Neural cell (in vitro differentiated cells): ENCODE data around the gene TTPAL. TPM values are rescaled to one million over a fixed set of nuclear protein-coding genes. Genes with fewer than 3 reads are reported as not detected.

Experiments
- H2AFZ ChIP-seq: fragments of 200-600, 300-800 bp; sonication (generic), shearing (Covaris generic); 2 replicates; pipeline ENCODE4 v1.6.0; 2014; ENCODE audit warnings: low read depth, mild to moderate bottlenecking, antibody characterized with exemption, low read length, moderate library complexity
- H3F3A ChIP-seq: fragments of 200-600 bp; shearing (Covaris generic); 2 replicates; pipeline ENCODE4 v1.6.1; 2016; ENCODE audit warnings: mild to moderate bottlenecking, moderate library complexity, mixed read lengths, antibody characterized with exemption, low read length; ENCODE audit not compliant: insufficient read depth, poor library complexity, severe bottlenecking
- H3K27ac ChIP-seq: fragments of 200-600, 300-800 bp; sonication (generic), shearing (Covaris generic); 2 replicates; pipeline ENCODE4 v1.5.1; 2014; ENCODE audit warnings: mild to moderate bottlenecking, low read length, moderate library complexity
- H3K27me3 ChIP-seq: fragments of 300-800, 200-600 bp; sonication (generic), shearing (Covaris generic); 2 replicates; pipeline ENCODE4 v1.6.0; 2014; ENCODE audit warnings: mild to moderate bottlenecking, low read depth, low read length, moderate library complexity; ENCODE audit not compliant: insufficient read depth
- H3K36me3 ChIP-seq: fragments of 300-800, 200-600 bp; sonication (generic), shearing (Covaris generic); 2 replicates; pipeline ENCODE4 v1.5.1; 2014; ENCODE audit warnings: mild to moderate bottlenecking, antibody characterized with exemption, low read length, moderate library complexity; ENCODE audit not compliant: insufficient read depth
- H3K4me2 ChIP-seq: fragments of 300-800, 200-600 bp; sonication (generic), shearing (Covaris generic); 2 replicates; pipeline ENCODE4 v1.6.0; 2014; ENCODE audit warnings: mild to moderate bottlenecking, low read length
- H3K4me3 ChIP-seq: fragments of 300-800, 200-600 bp; sonication (generic), shearing (Covaris generic); 2 replicates; pipeline ENCODE4 v1.5.1; 2014; ENCODE audit warnings: mild to moderate bottlenecking, low read length, moderate library complexity
- H3K79me2 ChIP-seq: fragments of 200-600 bp; shearing (Covaris generic); replicated peaks from 2 replicates; pipeline ENCODE4 v1.6.0; 2014; ENCODE audit warnings: mild to moderate bottlenecking, low read length, moderate library complexity; ENCODE audit not compliant: insufficient read depth
- H3K9ac ChIP-seq: fragments of 300-800, 200-600 bp; sonication (generic), shearing (Covaris generic); 2 replicates; pipeline ENCODE4 v1.6.1; 2016; ENCODE audit warnings: mild to moderate bottlenecking, low read length, mixed read lengths
- H3K9me2 ChIP-seq: fragments of 200-600 bp; shearing (Covaris generic); 2 replicates; pipeline ENCODE4 v1.6.1; 2016; ENCODE audit warnings: mild to moderate bottlenecking, low read length, mixed read lengths; ENCODE audit not compliant: insufficient read depth
- H3K9me3 ChIP-seq: fragments of 200-600, 300-800 bp; sonication (generic), shearing (Covaris generic); 2 replicates; pipeline ENCODE4 v1.6.1; 2016; ENCODE audit warnings: mild to moderate bottlenecking, mixed run types, low read length, moderate library complexity, mixed read lengths
- H4K20me1 ChIP-seq: fragments of 200-600 bp; shearing (Covaris generic); 2 replicates; pipeline ENCODE4 v1.6.1; 2016; ENCODE audit warnings: mild to moderate bottlenecking, mixed run types; ENCODE audit not compliant: insufficient read depth
- CTCF ChIP-seq: fragments of 450-650 bp; IDR thresholded peaks from 2 replicates; pipeline ENCODE4 v1.5.1; 2014; ENCODE audit warnings: antibody characterized with exemption, mild to moderate bottlenecking, moderate library complexity; ENCODE audit not compliant: poor library complexity, severe bottlenecking
- EP300 ChIP-seq: fragments of 450-650 bp; conservative IDR thresholded peaks from 2 replicates; pipeline ENCODE4 v1.6.1; 2014; ENCODE audit warnings: antibody characterized with exemption, mild to moderate bottlenecking, moderate library complexity; ENCODE audit not compliant: poor library complexity, severe bottlenecking
- EZH2 ChIP-seq: fragments of 200-600, 300-800 bp; shearing (Covaris generic), sonication (generic); IDR thresholded peaks from 2 replicates; pipeline ENCODE4 v1.6.1; 2014; ENCODE audit warnings: antibody characterized with exemption, low read length, borderline replicate concordance, mild to moderate bottlenecking; ENCODE audit not compliant: insufficient read depth, poor library complexity, severe bottlenecking
- MXI1 ChIP-seq: fragments of 450-650 bp; conservative IDR thresholded peaks from 2 replicates; pipeline ENCODE4 v1.6.1; 2014; ENCODE audit warnings: antibody characterized with exemption, mild to moderate bottlenecking; ENCODE audit not compliant: poor library complexity, severe bottlenecking
- POLR2AphosphoS5 ChIP-seq: IDR thresholded peaks from 2 replicates; pipeline ENCODE4 v1.6.1; 2012
- RAD21 ChIP-seq: fragments of 450-650 bp; conservative IDR thresholded peaks from 2 replicates; pipeline ENCODE4 v1.6.1; 2014; ENCODE audit warnings: antibody characterized with exemption, mild to moderate bottlenecking, moderate library complexity
- REST ChIP-seq: IDR thresholded peaks from 2 replicates; pipeline ENCODE4 v1.6.1; 2012; ENCODE audit warnings: borderline replicate concordance
- SMC3 ChIP-seq: fragments of 450-650 bp; conservative IDR thresholded peaks from 2 replicates; pipeline ENCODE4 v1.6.1; 2014; ENCODE audit warnings: antibody characterized with exemption, mild to moderate bottlenecking, moderate library complexity; ENCODE audit not compliant: poor library complexity
- TAF1 ChIP-seq: IDR thresholded peaks from 2 replicates; pipeline ENCODE4 v1.6.1; 2012; ENCODE audit warnings: low read depth
- polyA plus RNA-seq: library from polyadenylated mRNA; depleted of rRNA; stranded (reverse); fragments of >200 nt; gene quantifications from 2 replicates; pipeline ENCODE4 v1.2.3, GENCODE V29; 2014

Gene TTPAL
- polyA plus RNA-seq, 1 donor from 2014 or later, result 11.2 TPM

GRCh38 chr20:44454306-44454963 lies 21.2 kb upstream of the TTPAL start:
- Histone ChIP-seq H3K4me3 (no peak overlapping the region), H3K9me3 (no peaks in the 10 kb centered on the region), H3K9me2 (no peaks in the 10 kb centered on the region), H3K27ac (no peak overlapping the region), H3K27me3 (no peaks in the 10 kb centered on the region), H3K36me3 (no peaks in the 10 kb centered on the region), H3K4me2 (no peak overlapping the region), H3F3A (no peaks in the 10 kb centered on the region), H3K9ac (no peak overlapping the region), H3K79me2 (no peaks in the 10 kb centered on the region), H4K20me1 (no peaks in the 10 kb centered on the region), H2AFZ (no peak overlapping the region)
- TF ChIP-seq RAD21 (no peak), TAF1 (no peak), CTCF (no peak), POLR2AphosphoS5 (no peak), EZH2 (no peak), SMC3 (no peak), REST (no peak), MXI1 (no peak), EP300 (no peak)

GRCh38 chr20:44455126-44455525 lies 20.5 kb upstream of the TTPAL start:
- no peaks in the 10 kb centered on the region for H3K36me3 ChIP-seq
- H3K9me2 ChIP-seq, result no peaks in the 10 kb centered on the region
- no peaks in the 10 kb centered on the region for H3F3A ChIP-seq
- H3K9me3 ChIP-seq, result no peaks in the 10 kb centered on the region
- no peak for TF ChIP-seq MXI1
- no peak for TF ChIP-seq EP300
- no peak for TF ChIP-seq SMC3
- no peak for TF ChIP-seq CTCF
- no peak for TF ChIP-seq TAF1
- TF ChIP-seq EZH2, result no peak
- H3K27ac ChIP-seq, result no peak overlapping the region
- H3K27me3 ChIP-seq, result no peaks in the 10 kb centered on the region
- H3K79me2 ChIP-seq, result no peaks in the 10 kb centered on the region
- no peaks in the 10 kb centered on the region for H4K20me1 ChIP-seq
- H2AFZ ChIP-seq, result no peak overlapping the region
- no peak overlapping the region for H3K9ac ChIP-seq
- H3K4me2 ChIP-seq, result no peak overlapping the region
- H3K4me3 ChIP-seq, result no peak overlapping the region
